Ishikawa (cell line): ENCODE measurements around the gene BASP1.

ENCODE experiments used
- CREB1 ChIP-seq: IDR thresholded peaks from 2 replicates; pipeline ENCODE4 v1.6.1; 2012; ENCODE audit warnings: low read depth
- EP300 ChIP-seq: IDR thresholded peaks from 2 replicates; pipeline ENCODE4 v1.6.1; 2012; ENCODE audit warnings: borderline replicate concordance
- FOXM1 ChIP-seq: IDR thresholded peaks from 2 replicates; pipeline ENCODE4 v1.6.1; 2012; ENCODE audit warnings: low read depth, borderline replicate concordance
- MAX ChIP-seq: IDR thresholded peaks from 2 replicates; pipeline ENCODE4 v1.6.1; 2012
- NFIC ChIP-seq: IDR thresholded peaks from 2 replicates; pipeline ENCODE4 v1.6.1; 2012
- RAD21 ChIP-seq: IDR thresholded peaks from 2 replicates; pipeline ENCODE4 v1.6.1; 2012; ENCODE audit warnings: low read depth
- REST ChIP-seq: IDR thresholded peaks from 2 replicates; pipeline ENCODE4 v1.6.1; 2012; ENCODE audit warnings: low read depth, mild to moderate bottlenecking

GRCh38 chr5:17229313-17229712 is 11.9 kb downstream of the BASP1 start:
- TF ChIP-seq RAD21 (no peak), NFIC (no peak), REST (no peak), EP300 (no peak), MAX (no peak), CREB1 (no peak), FOXM1 (no peak)
